K562 (cell line): Measurements from ENCODE around the gene PPA2. TPM values are rescaled to one million over a fixed set of nuclear protein-coding genes. Genes with fewer than 3 reads are reported as not detected.

ENCODE experiments used
- DDX20 ChIP-seq: fragments of 450-650 bp; IDR thresholded peaks from 2 replicates; pipeline ENCODE4 v1.6.1; 2016; ENCODE audit warnings: missing genetic modification characterization, low read depth, mild to moderate bottlenecking, missing compliant biosample characterization, moderate library complexity
- ELF4 ChIP-seq: fragments of 450-650 bp; formaldehyde crosslinking; IDR thresholded peaks from 2 replicates; pipeline ENCODE4 v1.4.0; 2022; ENCODE audit warnings: missing genetic modification characterization
- GATA2 ChIP-seq: sonication (generic); formaldehyde crosslinking; IDR thresholded peaks from 2 replicates; pipeline ENCODE4 v1.4.0; 2020; ENCODE audit warnings: mild to moderate bottlenecking, missing genetic modification reagents
- GTF2E2 ChIP-seq: fragments of 200-800 bp; sonication (Bioruptor generic); IDR thresholded peaks from 2 replicates; pipeline ENCODE4 v1.6.1; 2016; ENCODE audit warnings: missing genetic modification characterization, missing compliant biosample characterization
- HDAC2 ChIP-seq: fragments of 450-650 bp; IDR thresholded peaks from 2 replicates; pipeline ENCODE4 v1.6.1; 2016; ENCODE audit warnings: mild to moderate bottlenecking
- HLTF ChIP-seq: fragments of 450-650 bp; IDR thresholded peaks from 2 replicates; pipeline ENCODE4 v1.6.1; 2016
- KHSRP ChIP-seq: fragments of 450-650 bp; IDR thresholded peaks from 2 replicates; pipeline ENCODE4 v1.6.1; 2017
- LARP7 ChIP-seq: fragments of 450-650 bp; IDR thresholded peaks from 2 replicates; pipeline ENCODE4 v1.6.1; 2016
- MIER1 ChIP-seq: fragments of 450-650 bp; IDR thresholded peaks from 2 replicates; pipeline ENCODE4 v1.6.1; 2016; ENCODE audit warnings: antibody characterized with exemption, mild to moderate bottlenecking, low read depth
- MYNN ChIP-seq, 2 experiments: sonication (generic); formaldehyde crosslinking in 1 of 2; IDR thresholded peaks; 2 replicates each; pipeline versions ENCODE4 v1.5.0 to v1.6.1; 2016 to 2020; ENCODE audit warnings: antibody characterized with exemption in 1 of 2, missing genetic modification reagents in 1 of 2
- NBN ChIP-seq: fragments of 450-650 bp; IDR thresholded peaks from 2 replicates; pipeline ENCODE4 v1.6.1; 2016; ENCODE audit warnings: low read depth, mild to moderate bottlenecking
- PCBP1 ChIP-seq: fragments of 200-400 bp; formaldehyde crosslinking; IDR thresholded peaks from 2 replicates; pipeline ENCODE4 v1.6.1; 2018; ENCODE audit warnings: mild to moderate bottlenecking, low read depth, low read length; ENCODE audit not compliant: poor library complexity, severe bottlenecking
- RB1 ChIP-seq: fragments of 450-650 bp; IDR thresholded peaks from 2 replicates; pipeline ENCODE4 v1.6.1; 2017; ENCODE audit warnings: low read depth, mild to moderate bottlenecking
- RUNX1 ChIP-seq: sonication (generic); IDR thresholded peaks from 2 replicates; pipeline ENCODE4 v1.6.1; 2016; ENCODE audit warnings: antibody characterized with exemption, low read depth
- THRAP3 ChIP-seq: fragments of 450-650 bp; IDR thresholded peaks from 2 replicates; pipeline ENCODE4 v1.6.1; 2016; ENCODE audit warnings: mild to moderate bottlenecking, inconsistent platforms, borderline replicate concordance
- ZC3H4 ChIP-seq: sonication (generic); formaldehyde crosslinking; IDR thresholded peaks from 2 replicates; pipeline ENCODE4 v1.9.0; 2021; ENCODE audit warnings: missing genetic modification reagents, borderline replicate concordance
- ZNF140 ChIP-seq: fragments of 250-450 bp; sonication (Bioruptor Pico); IDR thresholded peaks from 2 replicates; pipeline ENCODE4 v1.8.0; 2021; ENCODE audit warnings: moderate library complexity, mild to moderate bottlenecking, inconsistent platforms
- ZNF655 ChIP-seq: fragments of 250-450 bp; sonication (Bioruptor Pico); IDR thresholded peaks from 2 replicates; pipeline ENCODE4 v1.5.0; 2021
- polyA plus RNA-seq, 8 experiments: library from polyadenylated mRNA; depleted of rRNA in 4 of 8; stranded (reverse) in 5 of 8; unstranded in 3 of 8; fragments of >200 nt; fragmentation: Nextera tagmentation in 2 of 8; fragmentation: Illumina TruSeq in 1 of 8; extraction: Ambion mirVana in 2 of 8; extraction: Trizol in 1 of 8; gene quantifications; 2 replicates each; pipeline versions ENCODE4 v1.2.1 to v1.2.3, GENCODE V29; 2011 to 2014; ENCODE audit warnings: inconsistent platforms in 1 of 8, missing spikeins in 1 of 8
- total RNA-seq, 7 experiments: library from RNA; depleted of rRNA in 6 of 7; stranded (reverse); fragments of >200 nt in 6 of 7; fragmentation: Illumina TruSeq in 2 of 7; extraction: Trizol in 2 of 7; gene quantifications; 2 replicates each; pipeline versions ENCODE4 v1.2.1 to v1.2.3, GENCODE V29; 2011 to 2021; ENCODE audit warnings: low replicate concordance in 1 of 7
- TF ChIP-seq, protein P1 (sequence below), 2 experiments: fragments of 450-650 bp in 1 of 2; IDR thresholded peaks; 2 replicates each; pipeline ENCODE4 v1.6.1; 2011 to 2017; ENCODE audit warnings: low read depth in 2 of 2, antibody characterized with exemption in 1 of 2, borderline replicate concordance in 1 of 2, low read length in 1 of 2, mild to moderate bottlenecking in 1 of 2, mixed read lengths in 1 of 2; ENCODE audit not compliant: control insufficient read depth in 1 of 2
- TF ChIP-seq, protein P2 (sequence below): fragments of 250-450 bp; sonication (Bioruptor Pico); IDR thresholded peaks from 2 replicates; pipeline ENCODE4 v1.5.0; 2021; ENCODE audit warnings: mild to moderate bottlenecking, borderline replicate concordance
- TF ChIP-seq, protein P3 (sequence below): fragments of 200-800 bp; sonication (Bioruptor generic); IDR thresholded peaks from 2 replicates; pipeline ENCODE4 v1.6.1; 2017; ENCODE audit warnings: missing genetic modification characterization, missing compliant biosample characterization

Gene PPA2
- total and polyA plus RNA-seq, 9 of the 15 experiments (the other 6 are each of a cell fraction or from before 2014, with no cell fraction given): 48.3 to 190 (median 109) TPM

DNA sequence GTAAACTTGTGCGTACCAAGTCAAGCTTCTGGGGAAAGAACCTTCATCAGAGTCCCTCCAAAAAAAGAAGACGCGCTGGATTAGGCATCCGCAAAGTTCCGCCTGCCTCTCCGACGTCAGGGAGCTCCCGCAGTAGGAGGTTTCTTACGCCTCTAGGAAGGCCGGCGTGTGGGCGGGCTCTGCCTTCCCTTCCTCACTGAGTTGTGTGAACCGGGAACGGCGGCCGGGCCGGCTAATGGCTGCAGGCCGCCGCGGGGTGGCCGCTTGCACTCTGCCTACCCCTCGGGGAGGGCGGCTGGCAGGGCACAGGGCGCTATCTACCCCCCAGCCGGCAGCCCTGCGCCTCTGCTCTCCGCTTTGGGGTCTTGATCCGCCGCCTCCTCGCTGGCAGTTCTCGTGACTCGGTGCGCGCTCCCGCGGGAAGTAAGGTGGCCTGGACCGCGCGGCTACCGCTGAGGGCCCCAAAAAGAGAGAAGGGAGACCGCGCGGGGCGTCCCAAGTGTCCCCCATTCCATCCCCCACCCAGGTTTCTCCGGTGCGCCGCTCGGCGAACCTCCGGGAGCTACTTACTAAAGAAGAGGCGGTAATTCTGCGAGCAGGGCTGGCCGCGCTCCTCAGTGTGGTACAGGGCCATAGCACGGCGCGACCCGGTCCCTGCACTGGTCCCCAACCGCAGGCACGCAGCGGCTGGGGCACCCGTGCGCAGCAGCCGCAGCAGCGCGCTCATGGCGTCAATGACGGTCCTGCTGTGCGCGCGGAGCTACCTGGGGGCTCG, at the start of gene PPA2 (continued):
- TF ChIP-seq, protein P1, sequence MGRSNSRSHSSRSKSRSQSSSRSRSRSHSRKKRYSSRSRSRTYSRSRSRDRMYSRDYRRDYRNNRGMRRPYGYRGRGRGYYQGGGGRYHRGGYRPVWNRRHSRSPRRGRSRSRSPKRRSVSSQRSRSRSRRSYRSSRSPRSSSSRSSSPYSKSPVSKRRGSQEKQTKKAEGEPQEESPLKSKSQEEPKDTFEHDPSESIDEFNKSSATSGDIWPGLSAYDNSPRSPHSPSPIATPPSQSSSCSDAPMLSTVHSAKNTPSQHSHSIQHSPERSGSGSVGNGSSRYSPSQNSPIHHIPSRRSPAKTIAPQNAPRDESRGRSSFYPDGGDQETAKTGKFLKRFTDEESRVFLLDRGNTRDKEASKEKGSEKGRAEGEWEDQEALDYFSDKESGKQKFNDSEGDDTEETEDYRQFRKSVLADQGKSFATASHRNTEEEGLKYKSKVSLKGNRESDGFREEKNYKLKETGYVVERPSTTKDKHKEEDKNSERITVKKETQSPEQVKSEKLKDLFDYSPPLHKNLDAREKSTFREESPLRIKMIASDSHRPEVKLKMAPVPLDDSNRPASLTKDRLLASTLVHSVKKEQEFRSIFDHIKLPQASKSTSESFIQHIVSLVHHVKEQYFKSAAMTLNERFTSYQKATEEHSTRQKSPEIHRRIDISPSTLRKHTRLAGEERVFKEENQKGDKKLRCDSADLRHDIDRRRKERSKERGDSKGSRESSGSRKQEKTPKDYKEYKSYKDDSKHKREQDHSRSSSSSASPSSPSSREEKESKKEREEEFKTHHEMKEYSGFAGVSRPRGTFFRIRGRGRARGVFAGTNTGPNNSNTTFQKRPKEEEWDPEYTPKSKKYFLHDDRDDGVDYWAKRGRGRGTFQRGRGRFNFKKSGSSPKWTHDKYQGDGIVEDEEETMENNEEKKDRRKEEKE (IDR thresholded peaks at IDR 0.05; ENCODE audit: borderline replicate concordance in 1 of 2, control insufficient read depth in 1 of 2, low read depth in 2 of 2, low read length in 1 of 2): 0 out of 4 replicates have a peak, but pooled peaks of 1 of the 2 experiments have one; percentile 31
- no peak for TF ChIP-seq NBN
- TF ChIP-seq RUNX1: no peak
- no peak for TF ChIP-seq MIER1
- no peak for TF ChIP-seq HLTF
- no peak for TF ChIP-seq GATA2 (CRISPR knock-in tag)
- no peak for TF ChIP-seq ZNF655
- no peak for TF ChIP-seq PCBP1
- peak; percentile 47; the same call in 1 of the 2 replicates for TF ChIP-seq MYNN (IDR thresholded peaks at IDR 0.05)
- no peak for TF ChIP-seq MYNN (CRISPR knock-in tag; IDR thresholded peaks at IDR 0.05)
- TF ChIP-seq HDAC2: no peak
- TF ChIP-seq ZC3H4 (CRISPR knock-in tag): no peak
- TF ChIP-seq RB1: no peak; the same call in none of the 2 replicates
- no peak for TF ChIP-seq GTF2E2
- TF ChIP-seq LARP7: no peak
- TF ChIP-seq, protein P2, sequence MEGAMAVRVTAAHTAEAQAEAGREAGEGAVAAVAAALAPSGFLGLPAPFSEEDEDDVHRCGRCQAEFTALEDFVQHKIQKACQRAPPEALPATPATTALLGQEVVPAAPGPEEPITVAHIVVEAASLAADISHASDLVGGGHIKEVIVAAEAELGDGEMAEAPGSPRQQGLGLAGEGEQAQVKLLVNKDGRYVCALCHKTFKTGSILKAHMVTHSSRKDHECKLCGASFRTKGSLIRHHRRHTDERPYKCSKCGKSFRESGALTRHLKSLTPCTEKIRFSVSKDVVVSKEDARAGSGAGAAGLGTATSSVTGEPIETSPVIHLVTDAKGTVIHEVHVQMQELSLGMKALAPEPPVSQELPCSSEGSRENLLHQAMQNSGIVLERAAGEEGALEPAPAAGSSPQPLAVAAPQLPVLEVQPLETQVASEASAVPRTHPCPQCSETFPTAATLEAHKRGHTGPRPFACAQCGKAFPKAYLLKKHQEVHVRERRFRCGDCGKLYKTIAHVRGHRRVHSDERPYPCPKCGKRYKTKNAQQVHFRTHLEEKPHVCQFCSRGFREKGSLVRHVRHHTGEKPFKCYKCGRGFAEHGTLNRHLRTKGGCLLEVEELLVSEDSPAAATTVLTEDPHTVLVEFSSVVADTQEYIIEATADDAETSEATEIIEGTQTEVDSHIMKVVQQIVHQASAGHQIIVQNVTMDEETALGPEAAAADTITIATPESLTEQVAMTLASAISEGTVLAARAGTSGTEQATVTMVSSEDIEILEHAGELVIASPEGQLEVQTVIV (CRISPR knock-in tag): no peak
- TF ChIP-seq, protein P3, sequence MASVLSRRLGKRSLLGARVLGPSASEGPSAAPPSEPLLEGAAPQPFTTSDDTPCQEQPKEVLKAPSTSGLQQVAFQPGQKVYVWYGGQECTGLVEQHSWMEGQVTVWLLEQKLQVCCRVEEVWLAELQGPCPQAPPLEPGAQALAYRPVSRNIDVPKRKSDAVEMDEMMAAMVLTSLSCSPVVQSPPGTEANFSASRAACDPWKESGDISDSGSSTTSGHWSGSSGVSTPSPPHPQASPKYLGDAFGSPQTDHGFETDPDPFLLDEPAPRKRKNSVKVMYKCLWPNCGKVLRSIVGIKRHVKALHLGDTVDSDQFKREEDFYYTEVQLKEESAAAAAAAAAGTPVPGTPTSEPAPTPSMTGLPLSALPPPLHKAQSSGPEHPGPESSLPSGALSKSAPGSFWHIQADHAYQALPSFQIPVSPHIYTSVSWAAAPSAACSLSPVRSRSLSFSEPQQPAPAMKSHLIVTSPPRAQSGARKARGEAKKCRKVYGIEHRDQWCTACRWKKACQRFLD (CRISPR knock-in tag): peak; percentile 55; the same call in 1 of the 2 replicates
- no peak for TF ChIP-seq ELF4 (CRISPR knock-in tag)
- no peak for TF ChIP-seq THRAP3
- TF ChIP-seq DDX20 (tag): no peak
- TF ChIP-seq KHSRP: no peak
- TF ChIP-seq ZNF140 (CRISPR knock-in tag): no peak
